ENCODE results near the gene CMIP.

GRCh38 chr16:81746566-81746965 is 302.0 kb downstream of the CMIP start:
- TF ChIP-seq ZSCAN18 (CRISPR knock-in tag; IDR thresholded peaks at IDR 0.05) (no peak), CREM (CRISPR knock-in tag; IDR thresholded peaks at IDR 0.05) (no peak), E2F4 (CRISPR knock-in tag; IDR thresholded peaks at IDR 0.05; ENCODE audit: borderline replicate concordance, low read depth) (no peak), CTCF (IDR thresholded peaks at IDR 0.05) (no peak), IRF1 (CRISPR knock-in tag; IDR thresholded peaks at IDR 0.05) (no peak), ZNF423 (CRISPR knock-in tag; IDR thresholded peaks at IDR 0.05) (no peak), SP1 (CRISPR knock-in tag; conservative IDR thresholded peaks at IDR 0.05) (no peak), FOXK1 (CRISPR knock-in tag; IDR thresholded peaks at IDR 0.05) (no peak)
- TF ChIP-seq, protein P1, sequence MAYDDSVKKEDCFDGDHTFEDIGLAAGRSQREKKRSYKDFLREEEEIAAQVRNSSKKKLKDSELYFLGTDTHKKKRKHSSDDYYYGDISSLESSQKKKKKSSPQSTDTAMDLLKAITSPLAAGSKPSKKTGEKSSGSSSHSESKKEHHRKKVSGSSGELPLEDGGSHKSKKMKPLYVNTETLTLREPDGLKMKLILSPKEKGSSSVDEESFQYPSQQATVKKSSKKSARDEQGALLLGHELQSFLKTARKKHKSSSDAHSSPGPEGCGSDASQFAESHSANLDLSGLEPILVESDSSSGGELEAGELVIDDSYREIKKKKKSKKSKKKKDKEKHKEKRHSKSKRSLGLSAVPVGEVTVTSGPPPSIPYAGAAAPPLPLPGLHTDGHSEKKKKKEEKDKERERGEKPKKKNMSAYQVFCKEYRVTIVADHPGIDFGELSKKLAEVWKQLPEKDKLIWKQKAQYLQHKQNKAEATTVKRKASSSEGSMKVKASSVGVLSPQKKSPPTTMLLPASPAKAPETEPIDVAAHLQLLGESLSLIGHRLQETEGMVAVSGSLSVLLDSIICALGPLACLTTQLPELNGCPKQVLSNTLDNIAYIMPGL (CRISPR knock-in tag; IDR thresholded peaks at IDR 0.05), result no peak
- TF ChIP-seq, protein P2, sequence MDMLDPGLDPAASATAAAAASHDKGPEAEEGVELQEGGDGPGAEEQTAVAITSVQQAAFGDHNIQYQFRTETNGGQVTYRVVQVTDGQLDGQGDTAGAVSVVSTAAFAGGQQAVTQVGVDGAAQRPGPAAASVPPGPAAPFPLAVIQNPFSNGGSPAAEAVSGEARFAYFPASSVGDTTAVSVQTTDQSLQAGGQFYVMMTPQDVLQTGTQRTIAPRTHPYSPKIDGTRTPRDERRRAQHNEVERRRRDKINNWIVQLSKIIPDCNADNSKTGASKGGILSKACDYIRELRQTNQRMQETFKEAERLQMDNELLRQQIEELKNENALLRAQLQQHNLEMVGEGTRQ (CRISPR knock-in tag; IDR thresholded peaks at IDR 0.05), result no peak
- TF ChIP-seq, protein P3, sequence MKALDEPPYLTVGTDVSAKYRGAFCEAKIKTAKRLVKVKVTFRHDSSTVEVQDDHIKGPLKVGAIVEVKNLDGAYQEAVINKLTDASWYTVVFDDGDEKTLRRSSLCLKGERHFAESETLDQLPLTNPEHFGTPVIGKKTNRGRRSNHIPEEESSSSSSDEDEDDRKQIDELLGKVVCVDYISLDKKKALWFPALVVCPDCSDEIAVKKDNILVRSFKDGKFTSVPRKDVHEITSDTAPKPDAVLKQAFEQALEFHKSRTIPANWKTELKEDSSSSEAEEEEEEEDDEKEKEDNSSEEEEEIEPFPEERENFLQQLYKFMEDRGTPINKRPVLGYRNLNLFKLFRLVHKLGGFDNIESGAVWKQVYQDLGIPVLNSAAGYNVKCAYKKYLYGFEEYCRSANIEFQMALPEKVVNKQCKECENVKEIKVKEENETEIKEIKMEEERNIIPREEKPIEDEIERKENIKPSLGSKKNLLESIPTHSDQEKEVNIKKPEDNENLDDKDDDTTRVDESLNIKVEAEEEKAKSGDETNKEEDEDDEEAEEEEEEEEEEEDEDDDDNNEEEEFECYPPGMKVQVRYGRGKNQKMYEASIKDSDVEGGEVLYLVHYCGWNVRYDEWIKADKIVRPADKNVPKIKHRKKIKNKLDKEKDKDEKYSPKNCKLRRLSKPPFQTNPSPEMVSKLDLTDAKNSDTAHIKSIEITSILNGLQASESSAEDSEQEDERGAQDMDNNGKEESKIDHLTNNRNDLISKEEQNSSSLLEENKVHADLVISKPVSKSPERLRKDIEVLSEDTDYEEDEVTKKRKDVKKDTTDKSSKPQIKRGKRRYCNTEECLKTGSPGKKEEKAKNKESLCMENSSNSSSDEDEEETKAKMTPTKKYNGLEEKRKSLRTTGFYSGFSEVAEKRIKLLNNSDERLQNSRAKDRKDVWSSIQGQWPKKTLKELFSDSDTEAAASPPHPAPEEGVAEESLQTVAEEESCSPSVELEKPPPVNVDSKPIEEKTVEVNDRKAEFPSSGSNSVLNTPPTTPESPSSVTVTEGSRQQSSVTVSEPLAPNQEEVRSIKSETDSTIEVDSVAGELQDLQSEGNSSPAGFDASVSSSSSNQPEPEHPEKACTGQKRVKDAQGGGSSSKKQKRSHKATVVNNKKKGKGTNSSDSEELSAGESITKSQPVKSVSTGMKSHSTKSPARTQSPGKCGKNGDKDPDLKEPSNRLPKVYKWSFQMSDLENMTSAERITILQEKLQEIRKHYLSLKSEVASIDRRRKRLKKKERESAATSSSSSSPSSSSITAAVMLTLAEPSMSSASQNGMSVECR (CRISPR knock-in tag; IDR thresholded peaks at IDR 0.05; ENCODE audit: borderline replicate concordance), result no peak
- TF ChIP-seq, protein P4, sequence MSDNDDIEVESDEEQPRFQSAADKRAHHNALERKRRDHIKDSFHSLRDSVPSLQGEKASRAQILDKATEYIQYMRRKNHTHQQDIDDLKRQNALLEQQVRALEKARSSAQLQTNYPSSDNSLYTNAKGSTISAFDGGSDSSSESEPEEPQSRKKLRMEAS (CRISPR knock-in tag; IDR thresholded peaks at IDR 0.05), result 0 out of 2 replicates have a peak, but pooled peaks have one; percentile 11

All from WTC11 (cell line).